Lower leg skin (tissue), 3 donors: ENCODE results near the gene OR51B5.

Source experiments
- POLR2A ChIP-seq, 2 donors: fragments of 450-650 bp; IDR thresholded peaks; one replicate each; pipeline ENCODE4 v1.6.1; 2016 to 2017; ENCODE audit warnings: antibody characterized with exemption in 2 of 2, mild to moderate bottlenecking in 1 of 2, moderate library complexity in 1 of 2
- TF ChIP-seq, protein P1 (sequence below), 3 donors: fragments of 450-650 bp; IDR thresholded peaks; one replicate each; pipeline ENCODE4 v1.5.1; 2016; ENCODE audit warnings: antibody characterized with exemption in 3 of 3, mild to moderate bottlenecking in 3 of 3, moderate library complexity in 2 of 3

DNA sequence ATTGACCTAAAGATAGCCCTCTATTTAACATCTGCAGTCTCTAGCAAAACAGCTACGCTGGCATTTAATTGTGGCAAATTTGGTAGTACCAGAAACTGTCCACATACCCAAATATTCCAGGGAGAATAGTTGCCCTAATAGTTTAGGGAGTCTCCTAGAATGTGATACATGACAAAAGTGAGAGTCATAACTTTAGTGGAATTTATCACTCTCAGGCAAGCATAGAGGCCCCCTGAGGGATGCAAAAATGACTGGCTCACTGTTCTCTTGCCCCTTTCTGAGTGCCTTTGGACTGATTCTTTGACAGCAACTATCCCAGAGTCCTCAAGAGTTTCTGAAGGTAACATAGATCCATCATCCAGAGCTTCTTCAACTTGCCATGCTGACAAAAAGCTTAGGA lies 39.3 kb downstream of the OR51B5 start:
- TF ChIP-seq, protein P1, sequence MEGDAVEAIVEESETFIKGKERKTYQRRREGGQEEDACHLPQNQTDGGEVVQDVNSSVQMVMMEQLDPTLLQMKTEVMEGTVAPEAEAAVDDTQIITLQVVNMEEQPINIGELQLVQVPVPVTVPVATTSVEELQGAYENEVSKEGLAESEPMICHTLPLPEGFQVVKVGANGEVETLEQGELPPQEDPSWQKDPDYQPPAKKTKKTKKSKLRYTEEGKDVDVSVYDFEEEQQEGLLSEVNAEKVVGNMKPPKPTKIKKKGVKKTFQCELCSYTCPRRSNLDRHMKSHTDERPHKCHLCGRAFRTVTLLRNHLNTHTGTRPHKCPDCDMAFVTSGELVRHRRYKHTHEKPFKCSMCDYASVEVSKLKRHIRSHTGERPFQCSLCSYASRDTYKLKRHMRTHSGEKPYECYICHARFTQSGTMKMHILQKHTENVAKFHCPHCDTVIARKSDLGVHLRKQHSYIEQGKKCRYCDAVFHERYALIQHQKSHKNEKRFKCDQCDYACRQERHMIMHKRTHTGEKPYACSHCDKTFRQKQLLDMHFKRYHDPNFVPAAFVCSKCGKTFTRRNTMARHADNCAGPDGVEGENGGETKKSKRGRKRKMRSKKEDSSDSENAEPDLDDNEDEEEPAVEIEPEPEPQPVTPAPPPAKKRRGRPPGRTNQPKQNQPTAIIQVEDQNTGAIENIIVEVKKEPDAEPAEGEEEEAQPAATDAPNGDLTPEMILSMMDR (IDR thresholded peaks at IDR 0.05), result no peak
- no peak for TF ChIP-seq POLR2A (IDR thresholded peaks at IDR 0.05)
